Measurements from ENCODE around the gene SELP.

SELP gene

DNA sequence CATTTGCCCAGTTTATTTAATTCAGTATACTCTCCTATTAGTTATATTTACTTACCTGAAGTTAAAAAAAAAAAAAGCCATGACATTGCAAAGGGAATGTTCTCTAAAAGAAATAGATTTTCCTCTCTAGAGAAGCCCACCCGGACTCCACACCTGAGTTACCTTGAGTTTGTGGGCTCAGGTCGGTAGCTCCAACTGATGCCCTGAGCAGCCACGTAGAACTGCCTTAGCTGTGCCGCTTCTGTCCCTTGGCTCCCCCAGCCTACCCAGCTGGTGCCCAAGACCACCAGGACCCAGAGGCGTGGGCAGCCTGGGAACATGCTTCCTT, 43.9 kb downstream of the SELP start:
- TF ChIP-seq, protein P1, sequence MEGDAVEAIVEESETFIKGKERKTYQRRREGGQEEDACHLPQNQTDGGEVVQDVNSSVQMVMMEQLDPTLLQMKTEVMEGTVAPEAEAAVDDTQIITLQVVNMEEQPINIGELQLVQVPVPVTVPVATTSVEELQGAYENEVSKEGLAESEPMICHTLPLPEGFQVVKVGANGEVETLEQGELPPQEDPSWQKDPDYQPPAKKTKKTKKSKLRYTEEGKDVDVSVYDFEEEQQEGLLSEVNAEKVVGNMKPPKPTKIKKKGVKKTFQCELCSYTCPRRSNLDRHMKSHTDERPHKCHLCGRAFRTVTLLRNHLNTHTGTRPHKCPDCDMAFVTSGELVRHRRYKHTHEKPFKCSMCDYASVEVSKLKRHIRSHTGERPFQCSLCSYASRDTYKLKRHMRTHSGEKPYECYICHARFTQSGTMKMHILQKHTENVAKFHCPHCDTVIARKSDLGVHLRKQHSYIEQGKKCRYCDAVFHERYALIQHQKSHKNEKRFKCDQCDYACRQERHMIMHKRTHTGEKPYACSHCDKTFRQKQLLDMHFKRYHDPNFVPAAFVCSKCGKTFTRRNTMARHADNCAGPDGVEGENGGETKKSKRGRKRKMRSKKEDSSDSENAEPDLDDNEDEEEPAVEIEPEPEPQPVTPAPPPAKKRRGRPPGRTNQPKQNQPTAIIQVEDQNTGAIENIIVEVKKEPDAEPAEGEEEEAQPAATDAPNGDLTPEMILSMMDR (IDR thresholded peaks at IDR 0.05; ENCODE audit: low read depth, low read length): no peak
- DNase-seq (ENCODE audit: extremely low read depth, low read depth): no peak

DNA sequence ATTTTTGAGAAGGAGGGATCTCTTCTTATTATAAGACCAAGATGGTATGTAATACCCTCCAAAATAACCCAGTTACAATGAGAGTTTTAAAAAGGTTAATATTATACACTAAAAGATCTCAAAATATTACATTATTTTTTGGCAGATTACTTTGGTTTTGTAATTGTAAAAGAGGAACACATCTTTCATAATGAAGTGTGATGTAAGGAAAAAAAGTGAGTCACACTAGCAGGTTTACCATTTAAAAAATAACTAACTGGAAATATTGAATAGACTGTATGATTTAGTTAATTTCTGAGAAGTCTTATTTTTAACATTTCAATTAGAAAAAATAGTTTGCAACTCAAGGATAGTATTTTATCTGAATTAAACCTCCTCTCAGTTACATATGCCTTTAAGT, 44.7 kb downstream of the SELP start:
- TF ChIP-seq, protein P1 (IDR thresholded peaks at IDR 0.05; ENCODE audit: low read depth, low read length): no peak
- no peak for DNase-seq (ENCODE audit: extremely low read depth, low read depth)

DNA sequence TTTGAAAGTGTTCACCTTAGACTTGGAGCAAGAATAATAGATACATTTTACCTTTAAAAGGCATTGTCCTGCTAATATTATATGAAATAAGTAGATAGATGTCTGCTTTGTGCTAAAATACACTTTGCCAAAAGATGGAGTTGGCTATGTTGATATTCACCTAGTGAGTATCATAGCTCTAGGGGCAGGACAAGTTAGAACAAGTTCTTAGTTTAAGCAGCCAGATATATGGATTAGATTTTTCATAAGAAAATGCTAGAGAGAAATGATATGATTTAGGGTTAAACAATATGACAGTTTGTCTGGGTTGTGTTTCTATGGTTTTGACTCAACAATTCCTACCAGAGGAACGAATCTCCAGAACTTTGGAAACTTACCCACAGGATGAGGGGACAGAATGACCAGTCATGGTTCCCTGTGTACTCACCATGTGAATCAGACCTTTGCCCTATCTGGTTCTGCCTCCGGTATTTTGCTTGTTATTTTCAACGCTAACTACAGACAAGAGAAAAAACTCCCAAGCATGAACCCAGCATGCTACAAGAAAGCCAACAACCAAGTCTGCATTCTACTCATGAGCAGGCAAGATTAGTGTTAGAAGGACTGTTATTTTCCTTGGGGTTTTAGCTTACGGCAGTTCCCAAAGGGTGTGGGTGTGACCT, 45.3 kb downstream of the SELP start:
- DNase-seq (ENCODE audit: extremely low read depth, low read depth): no peak
- TF ChIP-seq, protein P1 (IDR thresholded peaks at IDR 0.05; ENCODE audit: low read depth, low read length): no peak

DNA sequence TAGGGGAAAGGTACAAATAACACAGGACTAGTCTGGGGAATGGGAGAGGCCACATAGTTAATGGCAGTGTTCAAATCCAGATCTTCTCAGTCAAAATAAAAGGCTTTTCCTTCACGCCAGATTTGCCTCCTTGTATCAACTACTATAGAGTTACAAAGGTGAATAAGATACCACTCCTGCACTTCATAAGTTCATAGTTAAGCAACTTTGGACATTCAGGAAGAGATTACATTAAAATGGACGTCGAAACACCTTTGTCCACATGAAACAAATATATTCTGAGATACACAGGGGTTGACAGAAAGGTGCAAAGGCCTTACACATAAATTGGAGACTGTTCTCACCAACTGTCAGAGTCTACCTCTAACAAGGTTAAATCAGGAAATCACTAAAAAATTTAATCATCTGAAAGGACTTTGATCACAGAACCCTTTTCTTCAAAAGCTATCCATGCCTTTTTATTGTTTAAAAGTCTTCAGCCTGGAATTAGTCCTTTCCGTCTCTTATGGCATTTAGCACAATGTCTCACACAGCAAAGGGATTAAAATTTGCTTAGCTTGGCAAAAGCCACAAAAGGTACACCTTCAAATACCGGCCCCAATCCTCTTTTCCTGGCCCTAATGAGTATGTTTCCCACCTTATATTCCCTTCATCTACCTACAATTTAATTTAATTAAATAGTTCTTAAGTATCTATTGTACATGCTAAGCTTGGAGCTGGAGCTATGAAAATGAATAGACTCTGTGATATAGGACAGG, 51.8 kb downstream of the SELP start:
- no peak for DNase-seq (ENCODE audit: extremely low read depth, low read depth)
- TF ChIP-seq, protein P1 (IDR thresholded peaks at IDR 0.05; ENCODE audit: low read depth, low read length): no peak

DNA sequence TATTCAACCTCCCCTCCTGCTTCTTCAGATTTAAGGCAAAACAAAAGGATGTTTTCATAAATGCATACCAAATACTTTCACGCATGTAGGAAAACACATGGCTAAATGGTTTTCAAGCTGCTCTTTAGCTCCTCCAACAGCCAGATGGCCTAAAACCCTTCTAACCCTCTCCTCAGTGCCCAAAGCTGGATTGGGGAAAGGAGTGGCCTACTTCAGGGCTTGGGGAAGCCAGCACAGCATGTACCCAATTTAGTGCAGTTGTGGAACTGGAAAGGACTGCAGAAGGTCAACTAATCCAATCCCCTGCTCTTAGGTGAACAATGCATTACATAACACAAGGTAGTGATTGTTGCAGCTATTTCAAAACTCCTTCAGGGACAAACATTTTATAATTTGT, 53.0 kb downstream of the SELP start:
- no peak for DNase-seq (ENCODE audit: extremely low read depth, low read depth)
- TF ChIP-seq, protein P1 (IDR thresholded peaks at IDR 0.05; ENCODE audit: low read depth, low read length): no peak

DNA sequence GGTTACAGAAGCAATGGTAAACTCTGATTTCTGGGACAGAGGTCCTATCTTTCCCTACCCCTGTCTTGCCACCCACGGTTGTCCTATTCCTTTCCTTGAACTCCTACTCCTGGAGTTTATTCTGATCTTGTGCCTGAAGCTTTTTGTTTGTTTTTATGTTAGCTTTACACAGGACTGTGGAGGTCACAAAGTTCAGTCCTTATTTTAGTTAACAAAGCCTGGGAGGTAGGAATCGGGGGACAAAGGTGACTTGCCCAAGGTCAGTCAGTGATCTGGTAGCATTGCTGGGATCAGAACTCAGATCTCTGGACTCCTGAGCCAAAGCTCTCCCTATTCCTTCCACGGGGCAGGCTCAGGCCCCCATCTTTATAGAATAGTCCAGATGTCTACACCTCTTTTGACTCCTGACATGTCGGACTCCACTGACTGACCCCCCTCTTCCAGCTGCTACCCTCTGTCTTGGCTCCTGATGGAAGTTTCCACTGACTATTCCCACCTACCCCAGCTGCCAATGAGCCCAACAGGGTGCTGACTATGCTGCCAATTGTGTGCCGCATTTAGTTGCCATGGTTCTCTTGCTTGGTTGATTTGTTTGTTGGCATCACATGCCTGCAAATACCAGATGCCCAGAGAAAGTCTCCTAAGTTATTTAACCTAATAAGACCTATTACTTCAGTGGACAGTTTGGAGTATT, 53.5 kb downstream of the SELP start:
- DNase-seq (ENCODE audit: extremely low read depth, low read depth): no peak
- TF ChIP-seq, protein P1 (IDR thresholded peaks at IDR 0.05; ENCODE audit: low read depth, low read length): no peak

DNA sequence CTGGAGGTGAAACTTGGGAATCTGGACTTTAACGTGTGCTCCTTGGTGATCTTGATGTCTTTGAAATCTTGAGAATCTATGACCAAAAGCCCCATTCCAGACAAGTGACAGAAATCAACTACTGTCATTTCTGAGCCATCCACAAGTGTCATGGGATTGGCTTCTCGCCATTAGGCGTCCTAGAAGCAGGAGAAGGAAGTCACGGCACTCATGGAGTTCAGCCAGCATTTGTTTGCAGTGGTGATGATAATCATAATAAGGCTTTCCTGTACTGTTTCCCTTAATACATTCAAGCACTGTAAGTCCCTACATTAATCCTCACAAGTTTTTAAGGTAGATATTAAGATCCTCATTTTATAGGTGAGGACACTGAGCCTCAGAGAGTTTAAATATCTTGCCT, 55.6 kb downstream of the SELP start:
- TF ChIP-seq, protein P1 (IDR thresholded peaks at IDR 0.05; ENCODE audit: low read depth, low read length): no peak
- DNase-seq (ENCODE audit: extremely low read depth, low read depth): no peak

Data from AG09319 (cell line).